Inferior parietal cortex (tissue), 1 donor: ENCODE measurements around the gene VASN.
"Not testable (repeated sequence)": the region's sequence is repeated elsewhere in the genome, so short reads cannot be mapped to it uniquely, and the experiment has no call there.

Source experiments
- DNase-seq: peaks from one replicate; pipeline ENCODE4 v3.0.0-alpha.2; 2016; ENCODE audit errors: extremely low spot score

Gene VASN

DNA sequence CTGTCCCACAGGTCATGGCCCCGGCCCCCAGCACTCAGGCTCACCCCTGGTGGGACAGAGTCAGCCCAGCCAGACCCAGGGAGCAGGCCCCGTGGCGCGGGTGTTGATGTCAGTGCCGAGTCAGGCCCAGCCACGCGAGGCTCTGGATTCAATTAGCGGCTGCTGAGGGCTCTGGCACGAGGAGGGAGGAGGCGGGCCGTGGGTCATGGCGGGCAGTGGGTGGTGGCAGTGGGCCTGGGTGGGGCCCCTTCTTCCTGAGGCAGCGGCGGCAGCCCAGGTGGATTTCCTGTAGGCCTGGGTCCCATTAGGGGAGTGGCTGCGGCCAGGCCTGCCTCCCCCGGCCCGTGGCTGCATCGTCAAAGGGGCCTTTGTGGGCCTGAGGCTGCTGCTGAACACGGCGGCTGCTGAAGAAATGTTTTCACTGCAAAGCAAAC lies 12.9 kb downstream of the VASN start:
- DNase-seq, result no peak

DNA sequence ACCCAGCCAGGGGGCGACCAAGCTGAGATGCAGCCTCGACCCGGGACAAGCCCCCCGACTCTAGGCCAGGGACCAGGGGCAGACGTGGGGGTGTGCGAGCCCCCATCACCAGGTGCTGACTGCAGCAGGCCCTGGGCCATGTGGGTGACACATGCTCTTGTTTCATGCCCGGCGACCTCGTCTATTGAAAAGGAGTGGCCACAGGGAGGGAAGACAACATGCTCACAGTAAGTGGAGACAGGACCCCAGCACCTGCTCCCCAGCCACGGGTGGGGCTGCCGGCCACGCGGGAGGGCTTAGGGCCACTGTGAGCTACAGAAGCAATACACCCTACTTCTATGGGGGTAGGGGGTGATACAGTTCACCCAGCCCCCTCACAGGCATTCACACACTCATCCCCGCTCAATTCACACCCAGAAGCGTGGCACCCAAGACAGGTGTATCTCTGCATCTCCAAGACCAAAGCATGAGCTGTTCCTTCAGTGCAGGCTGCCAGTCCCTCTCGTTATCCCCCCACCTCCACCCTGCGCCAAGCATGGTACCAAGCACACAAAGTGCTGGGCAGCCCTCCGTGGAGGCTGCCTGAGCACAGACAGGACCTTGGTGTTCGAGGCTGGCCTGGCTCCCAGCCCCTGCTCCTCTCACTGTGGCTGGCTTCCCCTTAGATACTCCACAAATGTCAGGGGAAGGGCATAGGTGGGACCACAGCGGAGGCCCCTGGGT lies 13.6 kb downstream of the VASN start:
- no peak for DNase-seq

DNA sequence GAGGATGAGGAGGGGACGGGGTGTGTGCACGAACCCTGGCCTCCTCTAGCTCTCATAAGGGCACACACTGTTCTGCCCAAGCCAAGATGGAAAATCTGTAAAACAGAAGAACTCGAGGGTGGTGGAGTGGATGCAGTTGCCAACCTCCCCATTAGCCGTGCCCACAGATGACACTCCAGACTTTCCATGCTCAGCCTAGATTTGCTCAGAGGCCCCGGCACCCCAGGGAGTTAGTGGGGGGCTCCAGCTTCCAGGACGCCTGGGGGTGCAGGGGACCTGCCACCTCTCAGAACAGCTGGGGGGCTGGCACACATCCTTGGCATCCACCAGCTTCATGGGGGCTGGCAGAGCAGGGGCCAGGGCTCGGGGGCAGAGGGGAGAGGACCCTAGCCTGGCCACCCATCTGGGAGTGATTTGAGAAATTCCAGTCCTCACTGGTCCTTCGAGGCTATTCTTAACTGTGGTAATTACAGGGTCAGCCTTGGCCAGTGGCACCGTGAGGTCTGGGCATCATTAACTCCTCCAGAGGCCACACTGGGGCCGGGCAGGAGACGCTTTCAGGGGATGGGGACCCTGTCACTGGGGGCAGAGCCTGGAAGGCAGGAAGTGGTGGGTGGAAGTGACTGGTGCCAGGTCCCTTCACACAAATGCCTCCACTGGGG lies 14.3 kb downstream of the VASN start:
- no peak for DNase-seq

DNA sequence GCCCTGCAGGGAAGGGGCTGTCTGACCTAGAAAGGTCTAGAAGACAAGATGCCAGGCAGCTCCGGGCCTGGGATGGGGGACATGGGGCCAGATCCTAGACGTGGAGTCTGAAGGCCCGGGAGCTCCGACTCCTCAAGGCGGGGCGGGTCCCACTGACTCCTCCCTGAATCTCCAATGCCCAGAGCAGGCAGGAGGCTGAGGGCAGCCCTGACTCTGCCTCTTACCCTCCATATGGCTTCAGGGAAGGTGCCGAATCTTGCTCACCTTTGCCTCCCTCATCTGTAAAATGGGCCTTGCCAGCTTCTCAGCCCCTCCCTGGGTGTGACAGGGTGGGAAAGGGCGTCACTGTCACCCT lies 14.8 kb downstream of the VASN start:
- no peak for DNase-seq

DNA sequence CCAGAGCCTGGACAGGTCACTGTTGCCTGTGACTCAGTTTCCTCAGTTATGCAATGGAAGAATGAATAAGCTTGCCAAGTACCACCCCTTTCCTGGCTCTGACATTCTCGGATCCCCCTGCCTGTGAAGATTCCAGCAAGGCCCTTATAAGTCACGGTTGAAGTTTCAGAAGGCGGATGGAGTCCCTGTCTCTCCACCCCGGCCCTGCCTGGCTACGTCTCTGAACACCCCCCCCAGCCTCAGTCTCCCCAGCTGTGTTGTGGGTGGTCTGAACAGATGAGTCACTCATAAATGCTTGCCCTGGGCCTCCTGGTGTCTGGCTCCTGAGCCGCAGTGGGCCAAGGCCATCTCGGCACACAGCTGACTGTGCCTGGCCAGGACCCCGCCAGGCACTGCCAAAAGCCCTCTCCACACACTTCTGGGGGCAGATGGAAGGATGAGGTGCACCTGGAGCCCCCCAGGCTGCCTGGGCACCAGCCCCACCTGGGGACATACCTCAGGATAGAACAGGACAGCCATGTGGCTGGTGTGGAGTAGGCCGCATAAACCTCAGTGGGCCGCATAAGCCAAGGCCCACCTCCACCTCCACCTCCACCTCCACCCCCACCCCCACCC lies 15.4 kb downstream of the VASN start:
- DNase-seq, result no peak

DNA sequence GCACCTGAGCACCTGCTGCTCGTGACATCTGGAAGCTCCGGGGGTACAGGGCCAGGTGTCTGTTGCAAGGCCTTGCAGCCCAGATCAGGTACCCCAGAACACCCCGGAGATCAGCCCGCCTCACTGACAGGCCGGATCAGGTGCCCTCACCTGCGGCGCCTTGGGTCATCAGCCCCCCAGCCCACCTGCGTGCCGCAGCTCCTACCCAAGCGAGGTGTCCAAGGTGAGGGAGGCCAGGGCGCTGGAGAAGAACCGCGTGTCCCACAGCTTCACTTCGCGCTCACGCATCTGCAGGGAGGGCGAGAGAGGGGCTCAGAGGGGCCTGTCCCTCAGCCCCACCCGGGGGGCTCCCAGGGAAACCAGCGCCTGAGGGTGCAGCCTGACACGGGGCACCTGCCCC lies 16.1 kb downstream of the VASN start:
- DNase-seq, result no peak

DNA sequence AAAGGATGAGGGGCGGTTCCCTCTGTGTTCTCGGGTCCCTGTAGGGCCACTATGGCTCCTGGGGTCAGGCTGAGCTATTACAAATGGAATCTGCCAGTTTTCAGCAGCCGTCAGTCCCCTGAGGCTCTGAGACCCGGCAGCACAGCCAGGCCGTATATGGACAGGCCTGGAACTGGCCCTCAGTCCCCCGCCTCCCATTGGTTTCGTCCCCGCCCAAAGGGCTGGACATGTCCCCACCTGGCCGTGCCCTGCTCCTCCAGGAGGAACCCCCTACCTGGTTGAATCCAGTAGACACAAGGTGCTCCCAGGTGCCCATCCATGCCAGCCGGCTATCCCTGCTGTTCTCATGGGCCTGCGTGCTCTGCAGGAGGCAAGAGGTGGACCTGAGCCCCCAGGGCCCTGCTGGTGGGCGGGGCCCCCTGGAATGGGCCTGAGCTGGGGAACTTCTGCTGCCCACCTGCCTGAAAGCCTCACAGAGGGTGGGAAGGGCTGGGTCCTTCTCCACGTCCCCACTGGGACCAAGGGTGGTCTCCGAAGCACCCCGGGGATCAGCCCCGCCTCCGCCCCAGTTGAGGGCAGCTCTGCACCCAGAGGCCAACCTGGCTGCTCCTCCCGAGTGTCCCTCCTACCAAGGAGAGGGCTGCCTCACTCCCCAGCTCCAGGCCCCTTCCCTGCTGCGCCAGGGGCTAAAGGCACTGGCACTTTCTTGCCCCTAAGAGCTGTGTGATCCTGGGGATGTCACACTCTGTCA lies 16.8 kb downstream of the VASN start:
- no peak for DNase-seq

DNA sequence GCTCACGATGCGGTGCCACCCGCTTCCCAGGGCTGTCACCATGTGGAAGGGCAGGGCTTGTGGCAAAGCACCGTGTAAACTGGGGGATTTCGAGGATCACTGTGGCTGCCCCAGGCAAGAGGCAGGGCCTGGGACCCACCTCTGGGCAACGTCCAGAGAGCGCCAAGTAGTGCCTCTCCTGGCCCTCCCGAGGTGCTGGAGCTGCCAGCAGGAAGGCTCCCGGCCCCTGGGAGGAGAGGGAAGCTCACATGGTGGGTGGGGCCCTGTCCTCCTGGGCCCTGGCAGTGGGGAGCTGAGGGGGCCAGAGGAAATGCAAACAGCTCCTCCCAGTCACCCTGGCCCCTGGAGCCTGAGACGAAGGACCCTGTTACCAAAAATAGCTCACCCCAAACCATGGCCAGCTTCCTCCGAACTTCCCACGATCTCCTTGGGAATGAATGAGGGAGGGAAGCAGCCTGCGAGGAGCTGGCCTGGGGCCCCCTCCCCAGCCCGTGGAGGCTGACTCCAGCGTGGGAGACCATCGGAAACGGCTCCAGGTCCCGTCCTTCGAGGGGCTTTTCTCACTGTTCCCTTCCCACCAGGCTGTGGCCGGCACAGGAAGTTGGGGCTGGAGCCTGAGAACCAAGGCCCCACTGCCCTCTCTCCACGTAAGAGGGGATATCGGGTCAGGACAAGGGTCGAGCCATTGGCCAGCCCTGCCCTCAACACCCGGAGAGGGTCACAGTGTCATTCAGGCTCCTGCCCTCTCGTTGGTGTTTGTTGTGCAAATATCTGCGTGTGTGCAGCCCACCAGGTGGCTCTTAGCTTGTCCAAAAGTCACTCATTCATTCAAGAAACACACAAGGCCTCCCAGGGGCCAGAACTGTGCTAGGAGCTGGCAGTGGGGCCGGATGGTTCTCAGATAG lies 17.7 kb downstream of the VASN start:
- no peak for DNase-seq

DNA sequence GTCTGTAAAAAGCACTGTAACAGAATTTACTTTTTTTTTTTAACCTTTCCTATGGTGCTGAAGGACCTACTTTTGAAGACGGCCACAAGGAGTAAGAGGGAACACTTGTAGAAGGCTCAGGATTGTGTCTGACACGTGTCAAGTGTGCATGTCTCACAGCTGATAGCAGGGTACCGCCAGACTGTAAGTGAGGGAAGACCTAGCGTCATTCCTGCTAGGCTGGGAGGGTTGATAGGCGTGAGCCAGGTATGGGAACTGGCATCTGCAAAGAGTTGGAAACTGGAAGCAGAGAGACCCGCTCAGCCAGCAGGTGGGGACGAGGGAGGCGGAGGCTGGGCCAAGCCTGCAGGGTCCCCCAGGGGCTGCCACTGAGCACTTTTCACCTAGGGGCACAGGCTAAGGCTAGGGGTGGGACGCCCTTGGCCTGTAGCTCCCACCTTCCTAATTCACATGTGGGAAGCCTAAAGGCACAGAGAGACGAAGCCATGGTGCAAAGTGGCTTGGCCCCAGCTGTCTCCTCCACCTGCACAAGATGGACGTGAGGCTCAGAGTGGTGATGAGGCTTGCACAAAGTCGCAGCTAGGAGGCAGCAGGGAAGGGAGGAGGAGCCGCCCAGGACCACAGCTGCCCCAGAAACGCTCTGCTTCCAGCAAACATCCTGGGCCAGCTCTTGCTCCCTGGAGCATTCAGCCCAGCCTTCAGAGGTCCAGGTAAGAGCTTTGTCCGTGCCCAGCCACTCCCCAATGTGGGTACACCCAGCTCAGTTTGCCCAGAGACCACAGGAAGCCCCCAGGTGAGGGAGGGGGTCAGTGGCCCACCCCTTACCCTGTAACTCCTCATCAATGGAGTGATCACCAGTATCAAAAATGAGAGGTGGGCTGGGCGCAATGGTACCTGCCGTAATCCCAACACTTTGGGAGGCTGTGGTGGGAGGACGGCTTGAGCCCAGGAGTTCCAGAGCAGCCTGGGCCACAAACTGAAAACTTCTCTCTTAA lies 18.9 kb downstream of the VASN start:
- no peak for DNase-seq

DNA sequence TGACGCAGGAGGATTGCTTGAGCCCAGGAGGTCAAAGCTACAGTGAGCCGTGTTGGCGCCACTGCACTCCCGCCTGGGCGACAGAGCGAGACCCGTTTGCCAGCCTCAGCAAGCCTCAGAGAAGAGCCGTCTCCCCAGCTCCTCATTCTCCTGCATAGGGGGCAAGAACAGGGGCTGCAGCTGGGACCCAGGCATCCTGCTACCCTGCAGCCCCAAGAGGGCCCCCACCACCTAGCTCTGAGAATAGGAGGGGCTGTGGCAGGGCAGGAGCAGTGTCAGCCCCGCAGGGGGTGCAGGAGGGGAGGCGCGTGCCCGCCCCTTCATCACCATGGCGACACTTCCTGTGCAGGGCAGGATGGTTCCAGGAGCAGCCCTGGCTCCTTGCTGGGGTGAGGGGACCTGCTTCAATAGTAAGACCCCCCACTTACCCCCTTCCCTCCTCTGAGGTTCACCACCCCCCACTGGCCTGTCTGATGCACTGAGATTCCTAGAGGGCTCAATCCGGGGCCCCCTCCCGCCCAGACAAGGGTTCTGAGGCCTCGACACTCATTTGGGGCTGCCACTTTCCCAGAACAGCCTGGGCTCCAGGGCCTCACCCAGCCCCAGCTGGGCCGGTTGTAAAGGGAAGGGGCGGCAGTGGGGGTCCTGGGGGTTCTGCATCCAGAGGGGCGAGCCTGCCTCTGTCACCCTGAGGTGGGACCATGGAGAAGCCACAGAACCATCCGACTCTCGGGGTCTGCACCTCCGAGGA lies 20.2 kb downstream of the VASN start:
- DNase-seq, result no peak

DNA sequence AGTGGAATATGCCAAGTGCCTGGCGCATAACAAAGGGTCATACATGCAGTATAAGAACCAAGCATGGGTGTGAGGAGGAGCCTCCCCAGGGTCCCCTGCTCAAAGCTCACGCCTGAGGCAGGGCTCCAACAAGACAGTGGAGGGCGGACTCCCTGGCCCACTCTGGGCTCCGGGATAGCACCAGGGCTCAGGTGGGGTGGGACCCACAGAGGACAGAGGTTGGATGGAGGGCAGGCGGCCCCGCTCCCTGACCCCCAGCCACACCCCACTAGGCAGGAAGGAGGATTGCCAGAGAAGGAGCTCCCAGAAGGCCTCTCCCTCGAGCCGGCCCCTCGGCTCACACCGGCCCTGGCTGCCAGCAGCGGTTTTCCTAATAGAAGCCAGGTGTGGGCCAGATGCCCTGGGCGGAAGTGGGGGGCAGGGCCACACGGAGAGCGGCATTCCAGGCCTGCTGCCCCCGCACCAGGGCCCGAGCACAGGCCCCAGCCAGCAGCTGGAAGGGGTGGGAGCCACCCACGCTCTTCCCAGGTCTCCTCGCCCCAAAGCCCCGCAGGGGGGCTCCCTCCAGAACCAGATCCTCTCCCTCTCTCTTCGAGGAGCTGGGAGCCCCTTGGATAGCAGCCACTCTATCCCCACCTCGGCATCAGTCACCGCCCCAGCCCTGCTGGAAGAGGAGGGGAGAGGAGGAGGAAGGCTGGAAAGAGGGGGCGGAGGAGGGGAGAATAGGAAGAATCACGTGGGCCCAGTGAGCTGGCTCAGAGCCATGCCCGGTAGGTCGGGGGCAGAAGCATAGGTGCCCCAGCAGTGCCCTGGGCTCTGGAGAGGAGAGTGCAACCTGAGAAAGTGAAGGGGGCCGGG lies 21.0 kb downstream of the VASN start:
- no peak for DNase-seq

DNA sequence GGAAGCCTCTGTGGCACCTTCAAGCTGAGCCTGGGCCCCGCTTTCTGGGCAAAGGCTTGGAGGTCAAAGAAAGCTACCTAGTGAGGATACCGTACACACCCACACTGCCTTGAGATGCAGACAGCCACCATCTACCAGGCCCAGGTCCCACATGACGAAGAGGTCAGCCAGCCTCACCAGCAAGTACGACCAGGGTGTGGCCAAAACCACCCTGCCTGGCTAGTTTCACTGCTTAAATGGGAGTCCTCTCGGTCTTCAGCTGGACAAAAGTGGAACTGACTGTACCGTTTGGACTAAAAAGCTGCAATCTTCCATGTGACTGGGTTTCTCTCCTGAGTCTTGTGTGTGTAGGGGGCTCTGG lies 21.6 kb downstream of the VASN start:
- no peak for DNase-seq

DNA sequence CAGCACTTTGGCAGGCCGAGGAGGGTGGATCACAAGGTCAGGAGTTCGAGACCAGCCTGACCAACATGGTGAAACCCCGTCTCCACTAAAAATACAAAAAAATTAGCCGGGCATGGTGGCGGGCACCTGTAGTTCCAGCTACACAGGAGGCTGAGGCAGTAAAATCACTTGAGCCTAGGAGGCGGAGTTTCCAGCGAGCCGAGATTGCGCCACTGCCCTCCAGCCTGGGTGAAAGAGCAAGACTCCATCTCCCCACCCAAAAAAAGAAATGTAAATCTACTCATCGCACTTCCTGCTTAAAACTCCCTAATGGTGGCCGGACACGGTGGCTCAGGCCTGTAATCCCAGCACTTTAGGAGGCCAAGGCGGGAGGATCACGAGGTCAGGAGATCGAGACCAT lies 22.2 kb downstream of the VASN start:
- DNase-seq, result not testable (repeated sequence)

DNA sequence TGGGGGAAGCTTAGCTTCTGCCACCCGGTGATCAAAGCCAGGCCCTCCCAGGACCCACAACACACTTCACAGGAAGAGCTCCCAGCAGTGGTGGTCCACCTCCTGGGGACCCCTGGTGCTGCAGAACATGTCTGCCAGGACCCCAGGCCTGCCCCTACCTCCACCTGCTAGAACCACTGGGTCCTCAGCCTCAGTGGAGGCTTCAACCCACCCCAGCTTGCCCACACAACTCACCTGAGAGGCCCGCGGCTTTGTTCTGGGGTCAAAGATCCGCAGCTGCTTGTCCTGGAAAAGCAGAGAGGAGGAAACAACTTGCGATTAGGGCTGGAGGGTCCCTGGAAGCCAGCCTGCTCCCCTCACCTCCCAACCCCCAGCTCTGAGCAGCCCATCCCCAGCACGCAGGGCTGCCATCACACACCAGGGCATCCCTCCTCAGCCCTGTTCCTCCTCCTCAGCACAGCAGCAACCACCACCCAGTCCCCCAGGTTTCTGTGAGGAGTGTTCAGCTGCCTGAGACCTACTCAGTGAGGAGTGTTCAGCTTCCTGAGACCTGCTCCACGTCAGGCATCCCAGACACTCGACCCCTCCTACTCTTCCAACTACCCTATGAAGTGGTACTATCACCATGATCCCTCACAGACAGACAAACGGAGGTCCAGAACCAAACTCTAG lies 23.5 kb downstream of the VASN start:
- DNase-seq, result no peak

DNA sequence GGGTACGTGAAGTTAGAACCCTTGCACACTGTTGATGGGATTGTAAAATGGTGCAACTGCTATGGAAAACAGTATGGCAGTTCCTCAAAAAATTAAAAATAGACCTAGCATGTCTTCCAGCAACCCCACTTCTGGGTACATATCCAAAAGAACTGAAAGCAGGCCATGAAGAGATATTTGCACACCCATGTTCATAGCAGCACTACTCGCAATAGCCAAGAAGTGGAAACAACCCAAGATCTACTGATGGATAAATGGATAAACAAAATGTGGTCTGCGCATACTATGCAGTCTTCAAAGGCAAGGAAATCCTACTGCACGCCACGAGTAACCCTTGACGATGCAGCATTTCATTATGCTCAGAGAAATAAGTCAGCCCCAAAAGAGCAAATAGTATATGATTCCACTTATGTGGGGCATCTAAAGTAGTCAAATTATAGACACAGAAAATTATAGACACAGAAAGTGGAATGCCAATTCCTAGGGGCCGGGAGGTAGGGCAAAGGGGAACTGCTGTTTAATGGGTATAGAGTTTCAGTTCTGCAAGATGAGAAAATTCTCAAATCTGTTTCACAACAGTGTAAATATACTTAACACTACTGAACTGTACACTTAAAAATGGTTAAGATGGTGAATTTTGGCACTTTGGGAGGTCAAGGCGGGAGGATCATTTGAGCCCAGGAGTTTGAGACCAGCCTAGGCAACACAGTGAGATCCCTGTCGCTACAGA lies 27.5 kb downstream of the VASN start:
- no peak for DNase-seq

DNA sequence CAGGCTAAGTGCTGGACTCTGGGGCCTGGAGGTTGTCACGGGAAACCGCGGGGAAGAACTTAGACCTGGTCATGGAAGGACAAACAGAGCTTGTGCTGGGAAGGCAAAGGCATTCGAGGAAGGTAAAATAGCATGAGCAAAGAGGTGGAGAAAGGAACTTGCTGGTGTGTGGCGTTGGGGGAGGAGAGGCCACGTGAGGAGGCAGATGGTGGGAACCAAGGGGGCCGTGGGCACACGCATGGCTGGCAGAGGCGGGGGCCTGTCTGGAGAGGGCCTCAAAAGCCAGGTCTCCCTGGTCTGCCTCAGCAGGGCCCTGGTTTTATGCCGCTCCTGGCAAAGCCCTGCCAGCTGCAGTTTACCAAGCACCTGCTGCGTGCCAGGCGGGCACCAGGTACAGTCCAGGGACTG lies 29.4 kb downstream of the VASN start:
- no peak for DNase-seq

DNA sequence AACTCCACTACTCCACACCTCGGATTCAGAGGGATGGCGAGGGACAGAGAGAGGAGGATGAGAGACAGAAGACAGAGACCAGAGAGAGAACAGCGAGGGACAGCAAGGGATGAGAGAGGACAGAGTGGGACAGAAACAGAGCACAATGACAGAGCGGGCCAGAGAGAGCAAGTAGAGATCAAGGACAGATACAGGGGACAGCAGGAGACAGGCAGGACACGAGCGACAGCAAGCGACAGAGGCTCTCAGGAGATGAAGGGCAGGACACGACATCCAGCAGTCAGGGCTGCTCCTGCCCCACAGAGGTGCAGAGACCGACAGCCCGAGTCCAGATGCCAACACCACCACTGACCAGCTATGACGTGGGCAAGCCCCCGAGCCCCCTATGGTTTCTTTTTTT lies 29.9 kb downstream of the VASN start:
- no peak for DNase-seq
